Effector memory CD8-positive, alpha-beta T cell (primary cell): Measurements from ENCODE around the gene PNKD.

Source experiments
- ATAC-seq: fragments of 150-1000 bp; cut with Tn5 transposase; replicated peaks from 2 replicates; pipeline ENCODE4 v1.10.0; 2021; ENCODE audit warnings: mild to moderate bottlenecking, moderate library complexity
- DNase-seq, 3 experiments: peaks; one replicate each; pipeline ENCODE4 v3.0.0; 2021
- H3K27ac Mint-ChIP-seq, 2 donors: one replicate each; pipeline ENCODE4 v1.8.0; 2022; ENCODE audit warnings: mild to moderate bottlenecking in 2 of 2, mixed read lengths in 2 of 2, moderate library complexity in 2 of 2
- H3K27me3 Mint-ChIP-seq, 2 donors: one replicate each; pipeline ENCODE4 v1.8.0; 2022; ENCODE audit warnings: mixed read lengths in 2 of 2
- H3K36me3 Mint-ChIP-seq: one replicate; pipeline ENCODE4 v1.8.0; 2022; ENCODE audit warnings: mild to moderate bottlenecking, moderate library complexity, mixed read lengths; ENCODE audit not compliant: insufficient read depth
- H3K4me1 Mint-ChIP-seq, 2 donors: one replicate each; pipeline ENCODE4 v1.8.0; 2022; ENCODE audit warnings: low read depth in 2 of 2, mixed read lengths in 2 of 2
- H3K4me3 Mint-ChIP-seq, 2 donors: one replicate each; pipeline ENCODE4 v1.8.0; 2022; ENCODE audit warnings: mild to moderate bottlenecking in 2 of 2, mixed read lengths in 2 of 2, moderate library complexity in 2 of 2
- H3K9me3 Mint-ChIP-seq, 2 donors: one replicate each; pipeline ENCODE4 v1.8.0; 2022; ENCODE audit warnings: mixed read lengths in 2 of 2
- total RNA-seq, 9 experiments: gene quantifications; one replicate each; lab custom pipeline; 2026; lab: John Stamatoyannopoulos, UW

Gene PNKD, protein sequence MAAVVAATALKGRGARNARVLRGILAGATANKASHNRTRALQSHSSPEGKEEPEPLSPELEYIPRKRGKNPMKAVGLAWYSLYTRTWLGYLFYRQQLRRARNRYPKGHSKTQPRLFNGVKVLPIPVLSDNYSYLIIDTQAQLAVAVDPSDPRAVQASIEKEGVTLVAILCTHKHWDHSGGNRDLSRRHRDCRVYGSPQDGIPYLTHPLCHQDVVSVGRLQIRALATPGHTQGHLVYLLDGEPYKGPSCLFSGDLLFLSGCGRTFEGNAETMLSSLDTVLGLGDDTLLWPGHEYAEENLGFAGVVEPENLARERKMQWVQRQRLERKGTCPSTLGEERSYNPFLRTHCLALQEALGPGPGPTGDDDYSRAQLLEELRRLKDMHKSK
- total RNA-seq = 4.7 to 16.8 (median 9.6) reads per million in 9 experiments

DNA sequence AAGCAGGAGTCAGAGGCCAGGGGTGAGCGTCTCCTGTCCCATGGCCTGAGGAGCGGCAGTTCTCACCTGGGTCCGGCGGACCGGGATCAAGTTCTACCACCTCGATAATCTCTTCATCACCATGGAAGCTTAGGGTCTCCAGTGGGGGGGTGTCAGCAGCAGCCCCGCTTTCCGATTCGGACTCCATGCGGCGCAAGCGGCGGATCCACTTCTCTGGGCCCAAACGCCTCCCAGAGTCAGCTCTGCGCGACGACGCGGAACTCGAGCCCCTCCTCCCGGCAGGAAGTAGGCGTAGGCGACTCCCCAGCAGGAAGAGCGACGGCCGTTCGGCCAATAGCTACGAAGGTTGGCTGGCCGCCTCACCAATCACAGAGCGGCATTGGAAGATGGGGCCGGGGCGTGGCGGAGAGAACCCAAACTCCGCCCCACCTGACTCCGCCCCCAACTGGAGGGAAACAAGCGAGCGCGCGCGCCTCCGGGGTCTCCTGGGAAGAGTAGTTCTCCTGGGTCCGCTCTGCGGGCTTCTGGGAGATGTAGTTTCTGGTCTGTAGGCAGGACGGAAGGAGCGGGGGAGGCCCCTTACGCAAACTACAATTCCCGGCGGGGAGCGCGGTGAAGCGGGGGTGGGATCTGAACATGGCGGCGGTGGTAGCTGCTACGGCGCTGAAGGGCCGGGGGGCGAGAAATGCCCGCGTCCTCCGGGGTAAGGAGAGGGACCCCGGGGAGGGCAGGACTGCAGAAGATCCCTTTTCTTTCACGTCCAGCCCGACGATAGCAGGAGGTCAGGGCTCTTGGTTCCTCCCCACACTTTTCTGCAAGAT is at the start of gene PNKD, which contains the start of gene AAMP:
PNKD (plus strand) TSS at position 620 of the 821 bp plus-strand sequence; CDS start at position 637, 17 bp downstream.
AAMP (minus strand) TSS at position 238 of the 821 bp plus-strand sequence; CDS start at position 187, 51 bp downstream.
- H3K36me3 Mint-ChIP-seq = peaks cover 57% of the 10 kb centered on the region
- H3K4me3 Mint-ChIP-seq = peak within 1 kb of the TSS; percentile 81 to 95
- H3K4me1 Mint-ChIP-seq = peaks cover 50 to 54% of the 10 kb centered on the region in 2 donors
- H3K27me3 Mint-ChIP-seq = no peaks in the 10 kb centered on the region
- peak within 1 kb of the TSS; percentile 95 to 97 for H3K27ac Mint-ChIP-seq
- no peaks in the 10 kb centered on the region for H3K9me3 Mint-ChIP-seq
- ATAC-seq (peak; percentile 90), DNase-seq (peak; percentile 100)

DNA sequence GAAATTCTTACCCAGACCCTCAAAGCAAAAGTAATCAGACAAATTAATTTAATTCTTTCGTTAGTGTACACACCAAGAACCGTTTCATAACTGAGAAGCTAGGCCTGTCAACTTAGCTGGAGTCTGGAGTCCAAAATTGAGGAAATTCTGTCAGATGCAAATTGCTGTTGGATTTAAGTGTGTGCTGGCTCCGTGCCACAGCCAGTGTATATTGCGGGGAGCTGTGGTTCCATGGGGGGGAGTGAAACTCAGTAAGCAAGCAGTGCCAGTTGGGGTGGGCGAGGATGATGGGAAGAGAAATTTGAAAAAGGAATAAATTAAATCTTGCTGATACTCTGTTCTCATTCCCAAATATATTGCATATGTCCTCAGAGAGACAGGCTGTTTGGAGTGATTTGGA is 49.3 kb upstream of the PNKD start:
- peaks cover 63 to 77% of the 10 kb centered on the region in 2 donors for H3K4me1 Mint-ChIP-seq
- peaks cover 71% of the 10 kb centered on the region for H3K36me3 Mint-ChIP-seq
- H3K27ac Mint-ChIP-seq = peak overlapping the region; percentile 66 to 99
- ATAC-seq (no peak), DNase-seq (no peak)
- H3K9me3 Mint-ChIP-seq = no peaks in the 10 kb centered on the region
- peak overlapping the region; percentile 88 to 93 for H3K4me3 Mint-ChIP-seq
- no peaks in the 10 kb centered on the region for H3K27me3 Mint-ChIP-seq

DNA sequence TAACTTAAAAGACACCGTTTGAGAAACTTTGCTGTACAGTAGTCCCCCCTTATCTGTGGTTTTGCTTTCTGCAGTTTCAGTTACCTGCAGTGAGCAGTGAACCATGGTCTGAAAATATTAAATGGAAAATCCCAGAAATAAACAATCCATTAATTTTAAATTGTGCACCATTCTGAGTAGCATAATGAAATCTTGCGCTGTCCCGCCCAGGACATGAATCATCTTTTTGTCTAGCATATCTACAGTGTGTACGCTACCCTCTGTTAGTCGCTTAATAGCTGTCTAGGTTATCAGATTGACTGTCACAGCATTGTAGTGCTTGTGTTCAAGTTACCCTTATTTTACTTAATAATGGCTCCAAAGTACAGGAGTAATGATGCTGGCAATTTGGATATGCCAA is 47.3 kb upstream of the PNKD start:
- Mint-ChIP-seq H3K36me3 (peaks cover 74% of the 10 kb centered on the region), H3K27me3 (no peaks in the 10 kb centered on the region), H3K27ac (peak overlapping the region; percentile 66 to 99), H3K4me1 (peaks cover 67 to 87% of the 10 kb centered on the region in 2 donors), H3K9me3 (no peaks in the 10 kb centered on the region), H3K4me3 (peak overlapping the region; percentile 88 to 93)
- no peak for DNase-seq
- ATAC-seq = peak; percentile 73

DNA sequence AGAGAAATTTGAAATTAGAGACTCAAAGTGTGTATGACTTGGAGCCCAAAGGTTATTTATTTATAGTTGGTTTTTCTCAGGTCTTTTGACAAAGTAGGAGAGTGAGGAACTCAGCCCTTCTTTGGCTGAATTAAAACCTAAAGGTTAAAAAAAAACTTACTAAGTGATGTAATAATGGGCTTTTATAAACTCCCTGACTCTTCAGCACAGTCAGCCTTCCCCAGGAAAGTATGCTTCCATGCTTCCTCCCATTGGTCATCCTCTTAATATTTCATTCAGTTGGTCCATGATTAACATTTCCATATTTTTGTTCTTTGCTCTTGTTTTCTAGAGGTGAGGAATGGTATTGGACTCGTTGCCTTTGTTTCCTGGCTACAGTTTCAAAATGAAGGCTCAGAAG is 46.1 kb upstream of the PNKD start:
- Mint-ChIP-seq H3K4me1 (peaks cover 74 to 91% of the 10 kb centered on the region in 2 donors), H3K27me3 (no peaks in the 10 kb centered on the region), H3K27ac (peak overlapping the region; percentile 30 to 99), H3K9me3 (no peaks in the 10 kb centered on the region), H3K36me3 (peaks cover 85% of the 10 kb centered on the region), H3K4me3 (peak overlapping the region; percentile 88 to 93)
- no peak for ATAC-seq
- no peak for DNase-seq

DNA sequence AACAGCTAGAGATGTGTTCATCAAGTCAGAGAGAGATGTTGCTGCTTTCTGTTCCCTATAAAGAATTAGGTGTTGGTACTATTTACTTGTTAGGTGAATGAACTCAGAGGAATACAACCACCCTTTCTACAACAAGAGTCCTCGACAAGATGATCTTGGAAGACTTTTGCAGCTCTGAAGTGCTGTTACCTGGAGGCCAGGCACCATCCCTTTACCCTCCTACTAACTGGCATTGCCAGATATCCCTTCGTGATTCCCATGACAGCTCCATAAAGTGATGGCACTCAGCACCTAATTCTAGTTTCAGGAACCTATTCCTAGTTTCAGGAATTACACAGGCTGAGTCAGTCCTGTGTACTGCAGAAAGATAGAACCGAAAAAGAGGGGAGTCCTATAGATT is 43.4 kb upstream of the PNKD start:
- H3K27me3 Mint-ChIP-seq = no peaks in the 10 kb centered on the region
- ATAC-seq = no peak
- H3K27ac Mint-ChIP-seq = peak overlapping the region; percentile 30 to 87
- peaks cover 88% of the 10 kb centered on the region for H3K36me3 Mint-ChIP-seq
- peak overlapping the region; percentile 25 to 93 for H3K4me3 Mint-ChIP-seq
- H3K9me3 Mint-ChIP-seq = no peaks in the 10 kb centered on the region
- H3K4me1 Mint-ChIP-seq = peaks cover 62 to 82% of the 10 kb centered on the region in 2 donors
- no peak for DNase-seq

DNA sequence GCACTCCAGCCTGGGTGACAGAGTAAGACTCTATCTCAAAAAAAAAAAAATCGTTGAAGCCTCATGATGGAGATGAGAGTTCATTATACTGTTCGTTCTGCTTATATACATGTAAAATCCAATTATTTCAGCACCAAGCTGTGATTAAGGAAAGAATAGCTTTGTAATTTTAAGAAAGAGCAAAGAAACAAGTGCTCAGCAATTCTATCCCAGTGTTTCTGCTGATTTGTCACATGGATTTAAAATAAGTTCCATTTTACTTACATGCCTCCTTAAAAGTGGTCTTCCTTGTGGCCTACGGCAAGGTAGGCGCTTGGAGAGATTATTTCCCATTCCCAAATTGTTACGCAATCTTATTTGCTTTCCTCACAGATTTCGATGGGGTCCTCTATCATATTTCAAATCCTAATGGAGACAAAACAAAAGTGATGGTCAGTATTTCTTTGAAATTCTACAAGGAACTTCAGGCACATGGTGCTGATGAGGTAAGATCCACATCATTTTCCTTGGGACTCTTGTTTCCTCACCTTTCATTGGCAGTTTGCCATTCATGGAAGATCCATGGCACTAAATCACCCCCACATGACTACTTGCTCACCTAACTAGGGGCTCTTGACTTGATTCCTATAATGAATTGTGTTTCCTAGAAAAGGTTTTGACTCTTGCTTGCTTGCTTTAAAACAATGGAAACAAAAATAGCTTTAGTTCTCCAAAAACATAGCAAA is 41.8 kb upstream of the PNKD start:
- H3K27ac Mint-ChIP-seq = peak overlapping the region; percentile 65 to 90

DNA sequence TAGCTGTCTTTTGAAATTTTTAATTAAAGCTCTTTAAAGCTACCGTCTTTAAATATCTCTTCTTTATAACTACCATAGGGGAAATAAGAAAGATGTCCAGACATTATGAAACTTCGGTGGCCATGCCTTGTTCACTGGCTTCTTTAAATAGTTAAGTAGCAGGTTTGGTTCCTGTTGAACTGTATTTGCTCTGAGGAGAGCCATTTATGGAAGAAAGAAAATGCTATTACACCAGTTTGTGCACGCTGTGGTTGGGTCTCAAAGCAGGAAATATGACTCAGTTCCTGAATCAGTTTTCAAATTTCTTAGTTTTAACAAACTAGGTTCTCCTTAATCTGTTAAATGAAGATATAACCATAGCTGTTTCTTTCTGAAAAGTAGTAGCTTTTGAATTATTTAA is 41.1 kb upstream of the PNKD start:
- H3K9me3 Mint-ChIP-seq = no peaks in the 10 kb centered on the region
- peak overlapping the region; percentile 65 to 90 for H3K27ac Mint-ChIP-seq
- ATAC-seq (peak; percentile 81), DNase-seq (peak; percentile 25 to 26 (median 25))
- H3K4me3 Mint-ChIP-seq = peak overlapping the region; percentile 59 to 75
- H3K4me1 Mint-ChIP-seq = peaks cover 54 to 75% of the 10 kb centered on the region in 2 donors
- H3K27me3 Mint-ChIP-seq = no peaks in the 10 kb centered on the region
- H3K36me3 Mint-ChIP-seq = peaks cover 97% of the 10 kb centered on the region

More for the DNA sequence above, 41.8 kb upstream of the PNKD start:
- no peak for ATAC-seq
- Mint-ChIP-seq H3K27me3 (no peaks in the 10 kb centered on the region), H3K9me3 (no peaks in the 10 kb centered on the region), H3K4me3 (peak overlapping the region; percentile 59 to 75), H3K4me1 (peaks cover 53 to 75% of the 10 kb centered on the region in 2 donors), H3K36me3 (peaks cover 97% of the 10 kb centered on the region)
- DNase-seq = no peak

DNA sequence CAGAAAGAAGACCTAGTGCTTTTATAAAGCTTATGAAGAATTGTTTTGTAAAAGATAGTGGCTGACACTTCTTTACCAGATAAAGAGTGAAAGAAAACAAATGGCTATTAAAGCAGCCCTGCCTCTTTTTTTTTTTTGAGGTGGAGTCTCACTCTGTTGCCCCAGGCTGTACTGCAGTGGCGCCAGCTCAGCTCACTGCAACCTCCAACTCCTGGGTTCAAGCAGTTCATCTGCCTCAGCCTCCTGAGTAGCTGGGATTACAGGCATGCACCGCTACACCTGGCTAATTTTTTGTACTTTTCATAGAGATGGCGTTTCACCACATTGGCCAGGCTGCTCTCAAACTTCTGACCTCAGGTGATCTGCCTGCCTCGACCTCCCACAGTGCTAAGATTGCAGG is 40.5 kb upstream of the PNKD start:
- Mint-ChIP-seq H3K9me3 (no peaks in the 10 kb centered on the region), H3K27me3 (no peaks in the 10 kb centered on the region), H3K27ac (peak overlapping the region; percentile 52 to 84), H3K36me3 (peaks cover 97% of the 10 kb centered on the region), H3K4me1 (peaks cover 48 to 74% of the 10 kb centered on the region in 2 donors), H3K4me3 (peak overlapping the region; percentile 69 to 75)
- DNase-seq (no peak), ATAC-seq (peak; percentile 57)

DNA sequence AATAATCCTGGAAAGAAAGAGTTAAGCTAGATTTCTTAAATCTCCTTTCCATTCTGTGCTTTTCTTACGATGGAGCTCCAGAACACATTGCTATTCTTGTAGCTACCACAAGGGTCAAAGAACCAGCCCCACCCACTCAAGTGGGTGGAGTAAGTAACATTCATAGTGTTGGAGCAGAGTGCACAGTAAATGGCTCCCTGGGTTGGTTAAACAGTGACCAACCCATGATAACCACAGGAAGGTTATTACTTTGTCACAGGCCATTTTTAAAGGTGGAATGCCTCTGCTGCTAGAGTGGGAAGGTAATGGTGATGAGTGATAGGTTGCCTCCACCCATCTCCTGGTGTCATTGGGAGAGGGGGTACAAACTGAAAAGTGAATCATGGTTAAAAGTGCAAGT is 39.4 kb upstream of the PNKD start:
- Mint-ChIP-seq H3K36me3 (peaks cover 97% of the 10 kb centered on the region), H3K4me3 (peak overlapping the region; percentile 69 to 75), H3K4me1 (peaks cover 38 to 70% of the 10 kb centered on the region in 2 donors), H3K27me3 (no peaks in the 10 kb centered on the region), H3K9me3 (no peaks in the 10 kb centered on the region), H3K27ac (peak overlapping the region; percentile 84 to 85)
- peak; percentile 32 to 42 (median 38) for DNase-seq
- peak; percentile 73 for ATAC-seq

DNA sequence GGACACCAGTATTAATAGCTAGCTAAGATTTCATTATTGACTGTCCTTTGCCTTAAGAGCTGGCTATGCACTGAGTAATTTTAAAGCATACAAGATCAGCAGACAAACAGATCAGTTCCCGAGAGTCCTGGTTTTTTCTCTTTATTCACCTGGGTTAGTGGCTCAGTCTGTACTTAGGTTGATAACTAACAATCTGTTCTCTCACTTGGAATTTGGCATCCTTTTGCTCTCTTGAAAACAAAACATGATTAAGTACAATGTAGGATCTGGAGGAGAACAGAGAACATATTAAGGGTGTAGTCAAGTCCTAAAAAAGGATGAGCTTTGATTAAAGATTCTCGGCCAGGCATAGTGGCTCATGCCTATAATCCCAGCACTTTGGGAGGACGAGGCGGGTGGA is 36.8 kb upstream of the PNKD start:
- ATAC-seq (no peak), DNase-seq (no peak)
- Mint-ChIP-seq H3K4me3 (peak overlapping the region in 1 of 2 donors; percentile 14), H3K4me1 (peaks cover 26 to 45% of the 10 kb centered on the region in 2 donors), H3K27me3 (no peaks in the 10 kb centered on the region), H3K36me3 (peaks cover 94% of the 10 kb centered on the region), H3K27ac (peak overlapping the region; percentile 75 to 76), H3K9me3 (no peaks in the 10 kb centered on the region)

DNA sequence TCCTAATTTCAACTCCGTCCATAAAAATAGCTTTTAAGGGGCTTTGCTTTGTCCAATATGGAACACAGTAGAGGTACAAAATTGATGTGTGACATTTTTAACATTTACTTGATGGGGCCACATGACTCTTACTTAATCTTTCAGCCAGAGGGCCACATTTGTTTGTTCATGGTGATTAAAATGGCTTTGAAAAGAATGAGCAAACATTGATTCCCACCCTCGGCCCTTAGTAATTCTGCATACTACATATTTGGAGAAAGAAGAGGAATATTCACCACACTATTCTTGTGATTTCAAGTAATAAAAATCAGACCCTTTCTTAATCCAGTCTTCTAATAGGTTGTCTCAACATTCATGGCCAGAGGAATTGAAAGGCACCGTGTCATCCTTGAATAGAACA is 35.8 kb upstream of the PNKD start:
- H3K4me3 Mint-ChIP-seq = no peak overlapping the region
- ATAC-seq (no peak), DNase-seq (no peak)
- H3K27me3 Mint-ChIP-seq = no peaks in the 10 kb centered on the region
- peaks cover 95% of the 10 kb centered on the region for H3K36me3 Mint-ChIP-seq
- no peaks in the 10 kb centered on the region for H3K9me3 Mint-ChIP-seq
- peak overlapping the region; percentile 49 to 75 for H3K27ac Mint-ChIP-seq
- H3K4me1 Mint-ChIP-seq = peaks cover 20 to 37% of the 10 kb centered on the region in 2 donors

DNA sequence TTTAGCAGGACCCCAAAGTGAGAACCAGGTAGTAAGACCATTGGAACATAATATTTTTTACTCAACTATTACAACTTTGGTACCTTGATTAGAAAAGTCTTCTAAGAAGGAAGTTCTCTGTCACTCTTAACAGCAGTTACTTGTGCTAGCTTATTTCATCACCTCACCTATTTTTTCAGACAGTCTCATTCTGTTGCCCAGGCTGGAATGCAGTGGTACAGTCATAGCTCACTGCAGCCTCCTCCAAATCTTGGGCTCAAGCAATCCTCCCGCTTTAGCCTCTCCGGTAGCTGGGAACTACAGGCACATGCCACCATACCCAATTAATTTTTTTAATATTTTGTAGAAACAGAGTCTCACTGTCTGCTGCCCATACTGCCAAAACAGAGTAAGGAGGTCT is 35.3 kb upstream of the PNKD start:
- Mint-ChIP-seq H3K36me3 (peaks cover 97% of the 10 kb centered on the region), H3K4me1 (peaks cover 20 to 37% of the 10 kb centered on the region in 2 donors), H3K27ac (peak overlapping the region; percentile 49 to 69), H3K9me3 (no peaks in the 10 kb centered on the region), H3K27me3 (no peaks in the 10 kb centered on the region), H3K4me3 (no peak overlapping the region)
- ATAC-seq = no peak
- DNase-seq = no peak

DNA sequence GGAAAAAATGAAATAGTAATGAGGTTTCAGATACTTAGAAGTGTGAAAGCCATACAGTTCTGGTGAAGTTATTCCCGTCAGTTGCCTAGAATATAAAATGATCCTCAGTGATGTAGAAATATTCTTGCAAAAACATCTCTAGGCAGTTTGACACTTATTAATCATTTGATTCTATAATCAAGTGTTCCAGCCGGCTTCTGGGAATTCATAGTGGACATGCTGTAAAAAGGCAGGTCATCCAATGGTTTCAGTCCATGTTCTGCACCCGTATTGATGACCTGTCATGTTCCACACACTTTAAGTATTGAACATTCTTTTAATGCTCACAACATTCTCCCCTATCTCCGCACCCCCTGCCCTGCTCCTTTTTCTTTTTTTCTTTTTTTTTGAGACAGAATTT is 33.5 kb upstream of the PNKD start:
- Mint-ChIP-seq H3K9me3 (no peaks in the 10 kb centered on the region), H3K27me3 (no peaks in the 10 kb centered on the region), H3K27ac (peak overlapping the region; percentile 29 to 72), H3K4me3 (no peak overlapping the region), H3K4me1 (peaks cover 9 to 26% of the 10 kb centered on the region in 2 donors), H3K36me3 (peaks cover 97% of the 10 kb centered on the region)
- DNase-seq (no peak), ATAC-seq (no peak)
